Common myeloid progenitor, CD34-positive (primary cell): Measurements from ENCODE around the gene LRP8.

Source experiments
- CTCF ChIA-PET: fragments of 350-600 bp; sonication (Branson Sonifier 250); formaldehyde crosslinking; loops from one replicate; lab custom pipeline; 2021; ENCODE audit warnings: antibody characterized with exemption; lab: Charles Lee
- POLR2A ChIA-PET: fragments of 350-600 bp; sonication (Branson Sonifier 250); formaldehyde crosslinking; loops from one replicate; lab custom pipeline; 2021; ENCODE audit warnings: antibody characterized with exemption; lab: Charles Lee
- DNase-seq, 3 donors: peaks; one replicate each; pipeline versions ENCODE4 v3.0.0 to v3.0.0-alpha.2; 2013
- H3K27ac ChIP-seq, 2 experiments: 1 replicate in 1 of 2; 2 replicates in 1 of 2; pipeline ENCODE4 v1.7.0; 2013; ENCODE audit warnings: inconsistent platforms in 2 of 2, low read length in 2 of 2, mild to moderate bottlenecking in 2 of 2, low read depth in 1 of 2, moderate library complexity in 1 of 2; ENCODE audit not compliant: severe bottlenecking in 2 of 2, insufficient read depth in 1 of 2, poor library complexity in 1 of 2
- H3K27me3 ChIP-seq, 5 experiments: replicated peaks in 2 of 5; 1 replicate in 3 of 5; 2 replicates in 2 of 5; pipeline versions ENCODE4 v1.6.1 to v1.7.0; 2013; ENCODE audit warnings: low read length in 4 of 5, mild to moderate bottlenecking in 2 of 5, moderate library complexity in 2 of 5, inconsistent platforms in 1 of 5; ENCODE audit not compliant: insufficient read depth in 5 of 5, control insufficient read depth in 4 of 5
- H3K36me3 ChIP-seq, 4 experiments: 1 replicate in 2 of 4; 2 replicates in 2 of 4; pipeline versions ENCODE4 v1.6.1 to v1.7.0; 2013; ENCODE audit warnings: low read length in 3 of 4, control low read depth in 1 of 4, mild to moderate bottlenecking in 1 of 4; ENCODE audit not compliant: control insufficient read depth in 4 of 4, insufficient read depth in 4 of 4
- H3K4me1 ChIP-seq, 4 experiments: 1 replicate in 3 of 4; 2 replicates in 1 of 4; pipeline versions ENCODE4 v1.6.1 to v1.7.1; 2013; ENCODE audit warnings: low read length in 3 of 4, mild to moderate bottlenecking in 3 of 4, control low read depth in 1 of 4, inconsistent platforms in 1 of 4, moderate library complexity in 1 of 4; ENCODE audit not compliant: control insufficient read depth in 4 of 4, insufficient read depth in 4 of 4; ENCODE audit errors: control extremely low read depth in 1 of 4
- H3K4me3 ChIP-seq, 7 experiments: 1 replicate in 4 of 7; 2 replicates in 3 of 7; pipeline versions ENCODE4 v1.5.1 to v1.7.0; 2013; ENCODE audit warnings: mild to moderate bottlenecking in 7 of 7, low read length in 6 of 7, moderate library complexity in 6 of 7, inconsistent platforms in 2 of 7, low read depth in 2 of 7, control low read depth in 1 of 7; ENCODE audit not compliant: insufficient read depth in 4 of 7, control insufficient read depth in 1 of 7; ENCODE audit errors: extremely low read depth in 1 of 7
- H3K9me3 ChIP-seq, 5 experiments: 1 replicate in 4 of 5; 2 replicates in 1 of 5; pipeline versions ENCODE4 v1.6.1 to v1.7.1; 2013; ENCODE audit warnings: low read length in 4 of 5, mild to moderate bottlenecking in 2 of 5, inconsistent platforms in 1 of 5, low read depth in 1 of 5, moderate library complexity in 1 of 5; ENCODE audit not compliant: control insufficient read depth in 4 of 5, insufficient read depth in 2 of 5; ENCODE audit errors: control extremely low read depth in 1 of 5
- WGBS: methylation state at CpG from one replicate; pipeline ENCODE4 v1.1.5; 2013; ENCODE audit not compliant: insufficient coverage; 5-methylcytosine and 5-hydroxymethylcytosine counted together

LRP8 gene

DNA sequence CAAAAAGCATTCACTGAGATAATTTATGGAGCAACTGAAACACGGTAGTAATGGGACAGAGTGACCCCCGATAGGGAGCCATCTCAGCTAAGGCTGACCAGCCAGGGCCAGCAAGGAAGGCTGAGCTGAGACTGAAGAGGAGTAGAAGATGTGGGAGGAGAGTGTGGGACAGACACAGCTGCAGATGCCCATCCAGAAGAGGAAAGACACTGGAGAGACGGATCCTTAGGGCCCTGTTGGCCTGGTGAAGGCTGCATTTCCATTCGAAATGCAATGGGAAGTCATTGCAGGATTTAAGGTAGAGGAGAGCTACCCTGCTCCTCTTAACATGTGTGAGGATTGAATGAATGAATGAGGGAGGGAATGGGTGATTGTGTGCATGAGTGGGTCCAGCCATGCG is 44.0 kb upstream of the LRP8 start:
- WGBS = 97% methylated on average over 5 of the region's 5 CpGs
- no peak overlapping the region for H3K4me3 ChIP-seq
- H3K36me3 ChIP-seq = no peaks in the 10 kb centered on the region
- peaks cover 0 to 21% (median 16%) of the 10 kb centered on the region in 4 experiments for H3K4me1 ChIP-seq
- no peaks in the 10 kb centered on the region for H3K27me3 ChIP-seq
- CTCF ChIA-PET = interaction anchor here (0.9 to 1.0 kb wide), 3 partner anchors 17 to 94 kb away, joined by 3 read pairs; no protein-coding TSS in a partner anchor
- no peak overlapping the region for H3K27ac ChIP-seq
- POLR2A ChIA-PET = no interaction called here
- DNase-seq = no peak
- no peaks in the 10 kb centered on the region for H3K9me3 ChIP-seq

- H3K27ac ChIP-seq = no peak overlapping the region
- no peaks in the 10 kb centered on the region for H3K9me3 ChIP-seq
- ChIA-PET CTCF (interaction anchor here (0.9 kb wide), 1 partner anchor 43 kb away, joined by 3 read pairs; no protein-coding TSS in a partner anchor), POLR2A (no interaction called here)
- H3K27me3 ChIP-seq = no peaks in the 10 kb centered on the region
- no peaks in the 10 kb centered on the region for H3K36me3 ChIP-seq
- no peak for DNase-seq
- 90% methylated on average over 15 of the region's 15 CpGs for WGBS
- peaks cover 0 to 22% (median 16%) of the 10 kb centered on the region in 4 experiments for H3K4me1 ChIP-seq
- no peak overlapping the region for H3K4me3 ChIP-seq
Measured at GRCh38 chr1:53371121-53371666, 43.3 kb upstream of the LRP8 start.

GRCh38 chr1:53370369-53370961 is 42.6 kb upstream of the LRP8 start:
- Histone ChIP-seq H3K27ac (no peak overlapping the region), H3K36me3 (no peaks in the 10 kb centered on the region), H3K4me3 (no peak overlapping the region), H3K9me3 (no peaks in the 10 kb centered on the region), H3K4me1 (peaks cover 0 to 26% (median 18%) of the 10 kb centered on the region in 4 experiments), H3K27me3 (no peaks in the 10 kb centered on the region)
- ChIA-PET CTCF (no interaction called here), POLR2A (no interaction called here)
- WGBS = 84% methylated on average over 8 of the region's 9 CpGs
- no peak for DNase-seq

- Histone ChIP-seq H3K27ac (no peak overlapping the region), H3K4me1 (peaks cover 0 to 32% (median 20%) of the 10 kb centered on the region in 4 experiments), H3K9me3 (no peaks in the 10 kb centered on the region), H3K36me3 (no peaks in the 10 kb centered on the region), H3K4me3 (no peak overlapping the region), H3K27me3 (no peaks in the 10 kb centered on the region)
- ChIA-PET CTCF (no interaction called here), POLR2A (no interaction called here)
- 100% methylated on average over 2 of the region's 2 CpGs for WGBS
- DNase-seq = no peak
Measured at GRCh38 chr1:53369761-53370160, 41.9 kb upstream of the LRP8 start.

DNA sequence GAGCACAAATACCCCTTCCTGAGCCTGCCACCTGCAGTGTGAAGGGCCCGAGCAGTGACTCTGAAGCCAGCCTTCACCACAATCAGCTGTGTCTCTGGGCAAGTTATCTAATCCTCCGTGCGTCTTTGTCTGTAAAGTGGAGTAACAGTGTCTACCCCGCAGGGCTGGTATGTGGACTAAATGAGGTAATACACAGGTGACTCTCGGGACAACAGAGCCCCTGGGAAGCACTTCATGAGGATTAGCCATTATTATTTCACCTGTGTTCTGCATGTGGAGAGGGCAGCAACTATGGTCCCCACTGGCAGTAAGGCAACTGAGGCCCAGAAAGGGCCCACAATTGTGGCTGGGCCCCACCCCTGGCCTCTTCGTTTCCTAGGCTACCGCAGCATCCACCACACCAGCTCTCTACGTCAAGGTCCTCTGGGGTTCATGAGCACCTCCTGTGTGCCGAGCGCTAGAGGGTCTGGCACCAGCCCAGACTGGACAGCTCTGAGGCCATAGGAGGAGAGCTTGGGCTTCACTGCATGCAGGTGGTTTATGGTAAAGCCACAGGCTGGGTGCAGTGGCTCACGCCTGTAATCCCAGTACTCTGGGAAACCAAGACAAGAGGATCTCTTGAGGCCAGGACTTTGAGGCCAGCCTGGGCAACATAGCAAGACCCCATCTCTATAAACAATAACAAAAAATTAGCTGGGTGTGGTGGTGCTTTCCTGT is 41.3 kb upstream of the LRP8 start:
- no peaks in the 10 kb centered on the region for H3K27me3 ChIP-seq
- ChIA-PET CTCF (interaction anchor here (0.7 to 1.5 kb wide), 3 partner anchors 14 to 91 kb away, joined by 3 to 4 read pairs (median 3); no protein-coding TSS in a partner anchor), POLR2A (interaction anchor here (0.7 kb wide), 1 partner anchor 58 kb away, joined by 3 read pairs; no protein-coding TSS in a partner anchor)
- no peak overlapping the region for H3K27ac ChIP-seq
- H3K4me3 ChIP-seq = no peak overlapping the region
- H3K9me3 ChIP-seq = no peaks in the 10 kb centered on the region
- WGBS = 96% methylated on average over 8 of the region's 11 CpGs
- H3K36me3 ChIP-seq = no peaks in the 10 kb centered on the region
- peaks cover 0 to 32% (median 20%) of the 10 kb centered on the region in 4 experiments for H3K4me1 ChIP-seq
- peak in 1 of 3 donors; percentile 15 for DNase-seq

DNA sequence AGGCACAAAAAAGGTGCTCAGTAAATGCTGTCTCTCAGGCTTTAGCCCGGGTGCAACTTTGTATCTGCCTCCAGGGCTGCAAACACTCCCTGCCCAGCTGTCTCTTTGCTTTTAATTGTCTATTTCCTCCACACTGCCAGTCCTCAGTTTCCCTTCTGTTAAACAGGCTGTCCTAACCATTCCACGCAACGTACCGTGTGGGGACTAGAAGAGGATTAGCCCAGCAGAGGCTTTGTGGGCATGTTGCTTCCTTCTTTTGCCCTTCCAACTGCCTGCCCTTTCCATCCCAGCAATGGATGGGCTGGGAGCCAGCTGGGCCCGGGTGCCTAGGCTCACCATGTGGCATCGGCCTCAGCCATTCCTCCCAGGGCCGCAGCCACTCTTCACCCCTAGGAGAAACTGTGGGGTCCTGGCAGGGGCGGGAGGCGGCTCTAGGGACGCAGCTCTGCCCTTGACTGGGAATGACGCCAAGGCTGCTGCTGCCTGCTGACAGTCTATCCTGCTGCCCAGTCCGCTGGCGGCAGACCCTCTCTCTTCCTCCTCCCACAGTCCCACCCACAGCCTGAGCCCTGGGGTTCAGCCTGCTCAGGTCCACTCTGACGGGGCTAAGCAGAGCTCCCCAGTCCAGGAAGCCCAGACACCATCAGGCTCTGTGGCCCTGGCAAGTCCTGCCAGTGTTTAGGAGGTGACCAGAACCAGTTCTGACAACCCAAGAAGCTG is 40.6 kb upstream of the LRP8 start:
- WGBS = 42% methylated on average over 14 of the region's 14 CpGs
- POLR2A ChIA-PET = interaction anchor here (0.7 to 0.9 kb wide), 2 partner anchors 57 kb away, joined by 3 read pairs; no protein-coding TSS in a partner anchor
- Histone ChIP-seq H3K4me3 (peak overlapping the region in 1 of 7 experiments; percentile 6), H3K36me3 (no peaks in the 10 kb centered on the region), H3K27me3 (no peaks in the 10 kb centered on the region), H3K27ac (no peak overlapping the region), H3K9me3 (no peaks in the 10 kb centered on the region), H3K4me1 (peaks cover 0 to 32% (median 20%) of the 10 kb centered on the region in 4 experiments)
- DNase-seq = peak in 2 of 3 donors; percentile 9 to 23
- CTCF ChIA-PET = interaction anchor here (0.7 to 1.5 kb wide), 6 partner anchors 10 to 90 kb away, joined by 3 to 5 read pairs (median 3); no protein-coding TSS in a partner anchor
